ENCODE data around the gene ZNF839.

ZNF839 gene

GRCh38 chr14:102387086-102387485 lies 67.5 kb downstream of the ZNF839 start:
- DNase-seq (ENCODE audit: low spot score) = no peak

- no peak for DNase-seq (ENCODE audit: low spot score)
These were observed 69.7 kb downstream of the ZNF839 start for GRCh38 chr14:102389246-102389645.

- no peak for DNase-seq (ENCODE audit: low spot score)
These were observed 70.7 kb downstream of the ZNF839 start for GRCh38 chr14:102390064-102390855.
